Measurements from ENCODE around the gene EIF2D. TPM values are rescaled to one million over a fixed set of nuclear protein-coding genes. Genes with fewer than 3 reads are reported as not detected.

Gene EIF2D
- total and polyA plus RNA-seq, 2 of the 4 experiments (the other 2 are of a cell fraction), result 64.3 to 69.4 TPM

GRCh38 chr1:206551986-206552326, 60.3 kb downstream of the EIF2D start:
- H2BK120ac ChIP-seq (ENCODE audit: low read depth, low read length), result no peak overlapping the region
- no peak overlapping the region for H2BK5ac ChIP-seq (ENCODE audit: low read depth, low read length, poor library complexity, severe bottlenecking)
- no peaks in the 10 kb centered on the region for H3K4me1 ChIP-seq (ENCODE audit: control insufficient read depth, insufficient read depth, low read length)
- H3K9me1 ChIP-seq (ENCODE audit: insufficient read depth, low read length), result no peaks in the 10 kb centered on the region
- no peak overlapping the region; the same call in 1 of the 2 replicates for H3K23ac ChIP-seq (ENCODE audit: low read depth, low read length)
- H4K91ac ChIP-seq (ENCODE audit: insufficient read depth, low read depth, low read length), result no peak overlapping the region
- intact Hi-C loops (cut with micrococcal nuclease) (no loop called here), in situ Hi-C loops (cut with MboI; ENCODE audit: low sequenced_read_pairs) (no loop called here), dilution Hi-C loops (cut with HindIII; ENCODE audit: low sequenced_read_pairs, unreplicated experiment) (no loop called here)
- no peak overlapping the region for H4K8ac ChIP-seq (ENCODE audit: low read depth in 2 of 2, low read length in 2 of 2)
- DNase-seq (no peak), ATAC-seq (ENCODE audit: low read depth) (no peak)
- H3K79me1 ChIP-seq (ENCODE audit: low read depth in 1 of 2, low read length in 2 of 2), result no peaks in the 10 kb centered on the region
- no peak overlapping the region for H3K27ac ChIP-seq (ENCODE audit: insufficient read depth, low read length)
- no peak overlapping the region for H3K4me2 ChIP-seq (ENCODE audit: low read depth, low read length)
- ChIA-PET CTCF (interaction anchor here (0.7 to 1.0 kb wide), 2 partner anchors 17 to 62 kb away, joined by 3 read pairs; no protein-coding TSS in a partner anchor), POLR2A (ENCODE audit: unreplicated experiment) (no interaction called here)
- H3K9me3 ChIP-seq (ENCODE audit: control insufficient read depth, insufficient read depth, low read length), result no peaks in the 10 kb centered on the region
- H2BK20ac ChIP-seq (ENCODE audit: low read depth, low read length), result no peak overlapping the region
- no peak overlapping the region for H3K4ac ChIP-seq (ENCODE audit: low read depth, low read length)
- WGBS, 2 experiments (ENCODE audit: extremely low coverage in 2 of 2, insufficient read length in 1 of 2), result no CpG with 5 or more reads among the region's 3 CpGs
- H3K9ac ChIP-seq (ENCODE audit: low read depth, low read length), result no peak overlapping the region
- no peak overlapping the region for H2AK5ac ChIP-seq (ENCODE audit: low read depth, low read length)
- H3K14ac ChIP-seq (replicated peaks; ENCODE audit: low read depth, low read length), result no peak overlapping the region
- no peak overlapping the region for H2AFZ ChIP-seq (replicated peaks; ENCODE audit: low read length, poor library complexity)
- no peak overlapping the region for H3K4me3 ChIP-seq (ENCODE audit: insufficient read depth, low read depth, low read length)
- H3K18ac ChIP-seq (ENCODE audit: low read depth, low read length), result no peak overlapping the region
- H3K27me3 ChIP-seq (ENCODE audit: control insufficient read depth, insufficient read depth, low read length), result peaks cover 17% of the 10 kb centered on the region
- H4K5ac ChIP-seq (ENCODE audit: low read depth, low read length), result no peak overlapping the region
- H2AK9ac ChIP-seq (replicated peaks; ENCODE audit: low read depth, low read length, poor library complexity), result no peak overlapping the region
- BruUV-seq (replicated peaks), result no TSS peak
- no peak overlapping the region for H2BK15ac ChIP-seq (ENCODE audit: low read depth, low read length)
- no peak overlapping the region for H3K56ac ChIP-seq (ENCODE audit: extremely low read depth, insufficient read depth, low read length)
- TF ChIP-seq, protein P1, sequence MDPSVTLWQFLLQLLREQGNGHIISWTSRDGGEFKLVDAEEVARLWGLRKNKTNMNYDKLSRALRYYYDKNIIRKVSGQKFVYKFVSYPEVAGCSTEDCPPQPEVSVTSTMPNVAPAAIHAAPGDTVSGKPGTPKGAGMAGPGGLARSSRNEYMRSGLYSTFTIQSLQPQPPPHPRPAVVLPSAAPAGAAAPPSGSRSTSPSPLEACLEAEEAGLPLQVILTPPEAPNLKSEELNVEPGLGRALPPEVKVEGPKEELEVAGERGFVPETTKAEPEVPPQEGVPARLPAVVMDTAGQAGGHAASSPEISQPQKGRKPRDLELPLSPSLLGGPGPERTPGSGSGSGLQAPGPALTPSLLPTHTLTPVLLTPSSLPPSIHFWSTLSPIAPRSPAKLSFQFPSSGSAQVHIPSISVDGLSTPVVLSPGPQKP (IDR thresholded peaks at IDR 0.05; ENCODE audit: borderline replicate concordance, low read depth, low read length), result no peak
- TF ChIP-seq RFX5 (IDR thresholded peaks at IDR 0.05; ENCODE audit: low read depth, low read length) (no peak), CEBPB (IDR thresholded peaks at IDR 0.05; ENCODE audit: low read depth, low read length) (no peak), RCOR1 (IDR thresholded peaks at IDR 0.05; ENCODE audit: insufficient replicate concordance, low read length) (no peak), RAD21 (IDR thresholded peaks at IDR 0.05; ENCODE audit: low read length) (no peak), NFE2L2 (IDR thresholded peaks at IDR 0.05; ENCODE audit: low read depth, low read length) (no peak), SMC3 (IDR thresholded peaks at IDR 0.05; ENCODE audit: low read depth, low read length) (no peak), MAFK (IDR thresholded peaks at IDR 0.05; ENCODE audit: low read depth, low read length) (no peak), MAZ (IDR thresholded peaks at IDR 0.05; ENCODE audit: borderline replicate concordance, low read depth, low read length) (no peak)
- H3K36me3 ChIP-seq (ENCODE audit: control insufficient read depth, insufficient read depth, low read length), result no peaks in the 10 kb centered on the region
- 0 out of 2 replicates have a peak, but pooled peaks cover 5% of the 10 kb centered on the region for H4K20me1 ChIP-seq (ENCODE audit: insufficient read depth, low read length)
